Measurements from ENCODE around the gene HRAS. TPM values are rescaled to one million over a fixed set of nuclear protein-coding genes. Genes with fewer than 3 reads are reported as not detected.
A peak's percentile ranks its signal among the peaks of the same experiment; 100 is the strongest.

Gene HRAS
- 76.6 and 88.7 TPM in 2 replicates for total RNA-seq

GRCh38 chr11:535519-536454 is at the start of gene HRAS:
HRAS (minus strand) TSS chr11:535576.
- H3K27me3 Mint-ChIP-seq (ENCODE audit: insufficient read depth), result no peaks in the 10 kb centered on the region
- peak; percentile 97 for DNase-seq (ENCODE audit: low spot score)
- H3K36me3 Mint-ChIP-seq (ENCODE audit: low read depth), result peaks cover 2% of the 10 kb centered on the region
- H3K27ac Mint-ChIP-seq, result peak within 1 kb of the TSS; percentile 89
- H3K9me3 Mint-ChIP-seq, result no peaks in the 10 kb centered on the region
- peak within 1 kb of the TSS; percentile 87 for H3K4me3 Mint-ChIP-seq
- peaks cover 9% of the 10 kb centered on the region for H3K4me1 Mint-ChIP-seq (ENCODE audit: low read depth)
- intact Hi-C loops (cut with micrococcal nuclease), result loop anchor here (1.0 to 5.0 kb wide), 4 partner anchors 33 to 327 kb away; no protein-coding TSS in a partner anchor

DNA sequence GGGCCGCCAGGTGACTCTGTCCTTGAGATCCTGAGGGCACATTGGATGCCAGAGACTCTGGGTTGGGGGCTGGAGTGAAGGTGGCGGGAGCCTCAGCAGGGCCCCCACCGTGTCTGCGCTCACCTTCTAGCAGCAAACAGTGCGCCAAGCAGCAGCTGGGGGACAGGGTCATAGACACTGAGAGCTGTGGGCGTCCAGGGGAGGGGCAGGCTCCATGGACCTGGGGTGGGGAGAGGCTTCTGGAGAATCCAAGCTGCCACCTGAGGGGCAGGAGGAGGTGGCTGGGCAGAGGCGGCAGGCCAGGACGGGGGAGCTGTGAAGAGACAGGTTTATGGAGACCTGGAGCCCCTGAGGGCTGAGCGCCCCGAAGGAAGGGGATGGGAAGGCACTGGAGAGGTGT is 48.9 kb upstream of the HRAS start:
- H3K4me1 Mint-ChIP-seq (ENCODE audit: low read depth), result peaks cover 34% of the 10 kb centered on the region
- intact Hi-C loops (cut with micrococcal nuclease), result no loop called here
- no peak overlapping the region for H3K4me3 Mint-ChIP-seq
- no peaks in the 10 kb centered on the region for H3K9me3 Mint-ChIP-seq
- no peaks in the 10 kb centered on the region for H3K27me3 Mint-ChIP-seq (ENCODE audit: insufficient read depth)
- H3K27ac Mint-ChIP-seq, result no peak overlapping the region
- DNase-seq (ENCODE audit: low spot score), result no peak
- peaks cover 31% of the 10 kb centered on the region for H3K36me3 Mint-ChIP-seq (ENCODE audit: low read depth)

DNA sequence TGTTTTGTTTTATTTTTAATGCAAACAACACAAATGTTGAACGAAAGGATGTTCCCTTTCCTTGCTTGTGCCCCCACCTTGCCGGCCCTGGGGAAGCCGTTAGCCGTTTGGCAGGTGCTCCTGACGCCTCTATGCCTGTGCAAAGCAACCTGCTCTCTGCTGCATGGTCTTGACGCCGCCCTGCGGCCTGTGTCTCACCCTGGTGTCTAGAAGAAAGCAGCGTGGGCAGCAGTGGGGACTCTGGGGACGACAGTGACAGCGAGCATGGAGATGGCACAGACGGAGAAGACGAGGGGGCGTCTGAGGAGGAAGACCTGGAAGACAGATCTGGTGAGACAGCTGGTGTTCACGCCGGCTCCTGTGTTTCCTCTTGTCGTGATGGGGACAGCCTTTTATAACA is 46.4 kb upstream of the HRAS start:
- DNase-seq (ENCODE audit: low spot score), result no peak
- intact Hi-C loops (cut with micrococcal nuclease), result no loop called here
- Mint-ChIP-seq H3K4me1 (ENCODE audit: low read depth) (peaks cover 35% of the 10 kb centered on the region), H3K9me3 (no peaks in the 10 kb centered on the region), H3K27ac (no peak overlapping the region), H3K27me3 (ENCODE audit: insufficient read depth) (no peaks in the 10 kb centered on the region), H3K4me3 (no peak overlapping the region), H3K36me3 (ENCODE audit: low read depth) (peaks cover 23% of the 10 kb centered on the region)

DNA sequence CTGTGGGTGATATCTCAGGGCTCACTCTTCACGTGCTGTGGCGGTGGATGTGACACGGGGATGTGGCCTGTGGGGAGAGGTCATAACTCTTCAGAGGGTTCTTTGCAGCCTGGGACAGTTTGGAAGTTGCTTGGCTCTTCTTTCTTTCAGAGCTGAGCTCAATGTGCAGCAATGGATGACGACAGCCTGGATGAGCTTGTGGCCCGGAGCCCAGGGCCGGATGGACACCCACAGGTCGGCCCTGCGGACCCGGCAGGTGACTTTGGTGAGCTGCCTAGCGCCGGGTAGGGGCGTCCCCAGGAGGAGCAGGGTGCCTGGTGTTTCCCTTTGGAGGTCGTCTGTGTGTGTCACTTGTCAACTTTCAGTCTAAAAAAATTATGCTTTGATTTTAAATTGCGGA is 46.0 kb upstream of the HRAS start:
- Mint-ChIP-seq H3K9me3 (no peaks in the 10 kb centered on the region), H3K36me3 (ENCODE audit: low read depth) (peaks cover 20% of the 10 kb centered on the region), H3K4me1 (ENCODE audit: low read depth) (peaks cover 32% of the 10 kb centered on the region), H3K27me3 (ENCODE audit: insufficient read depth) (no peaks in the 10 kb centered on the region), H3K27ac (peak overlapping the region; percentile 26), H3K4me3 (peak overlapping the region; percentile 48)
- intact Hi-C loops (cut with micrococcal nuclease), result no loop called here
- DNase-seq (ENCODE audit: low spot score), result no peak

- Mint-ChIP-seq H3K9me3 (no peaks in the 10 kb centered on the region), H3K4me1 (ENCODE audit: low read depth) (peaks cover 31% of the 10 kb centered on the region), H3K36me3 (ENCODE audit: low read depth) (peaks cover 16% of the 10 kb centered on the region), H3K4me3 (no peak overlapping the region), H3K27ac (no peak overlapping the region), H3K27me3 (ENCODE audit: insufficient read depth) (peaks cover 3% of the 10 kb centered on the region)
- no peak for DNase-seq (ENCODE audit: low spot score)
- intact Hi-C loops (cut with micrococcal nuclease), result loop anchor here (5.0 kb wide), 2 partner anchors 313 to 373 kb away; partner anchors contain the start of genes BET1L and RIC8A
Observed at GRCh38 chr11:579830-580601, 44.6 kb upstream of the HRAS start.

- Mint-ChIP-seq H3K4me1 (ENCODE audit: low read depth) (peaks cover 43% of the 10 kb centered on the region), H3K36me3 (ENCODE audit: low read depth) (peaks cover 15% of the 10 kb centered on the region), H3K4me3 (peak overlapping the region; percentile 94), H3K27ac (peak overlapping the region; percentile 4), H3K27me3 (ENCODE audit: insufficient read depth) (peaks cover 14% of the 10 kb centered on the region), H3K9me3 (no peaks in the 10 kb centered on the region)
- no peak for DNase-seq (ENCODE audit: low spot score)
- intact Hi-C loops (cut with micrococcal nuclease), result loop anchor here (5.0 kb wide), 2 partner anchors 311 to 371 kb away; partner anchors contain the start of genes BET1L and RIC8A
Observed at GRCh38 chr11:578276-579035, 43.1 kb upstream of the HRAS start.

GRCh38 chr11:577611-577894 is 42.2 kb upstream of the HRAS start:
- no peak for DNase-seq (ENCODE audit: low spot score)
- H3K36me3 Mint-ChIP-seq (ENCODE audit: low read depth), result peaks cover 14% of the 10 kb centered on the region

GRCh38 chr11:576811-577610 is 41.6 kb upstream of the HRAS start:
- intact Hi-C loops (cut with micrococcal nuclease), result loop anchor here (1.0 to 5.0 kb wide), 9 partner anchors 9 to 370 kb away; partner anchors contain the start of genes BET1L, DEAF1, LRRC56 and RIC8A

More at GRCh38 chr11:577611-577894, 42.2 kb upstream of the HRAS start:
- peak overlapping the region; percentile 59 for H3K27ac Mint-ChIP-seq
- peak overlapping the region; percentile 94 for H3K4me3 Mint-ChIP-seq
- peaks cover 15% of the 10 kb centered on the region for H3K27me3 Mint-ChIP-seq (ENCODE audit: insufficient read depth)
- H3K4me1 Mint-ChIP-seq (ENCODE audit: low read depth), result peaks cover 43% of the 10 kb centered on the region
- intact Hi-C loops (cut with micrococcal nuclease), result loop anchor here (5.0 kb wide), 2 partner anchors 310 to 370 kb away; partner anchors contain the start of genes BET1L and RIC8A
- H3K9me3 Mint-ChIP-seq, result no peaks in the 10 kb centered on the region

DNA sequence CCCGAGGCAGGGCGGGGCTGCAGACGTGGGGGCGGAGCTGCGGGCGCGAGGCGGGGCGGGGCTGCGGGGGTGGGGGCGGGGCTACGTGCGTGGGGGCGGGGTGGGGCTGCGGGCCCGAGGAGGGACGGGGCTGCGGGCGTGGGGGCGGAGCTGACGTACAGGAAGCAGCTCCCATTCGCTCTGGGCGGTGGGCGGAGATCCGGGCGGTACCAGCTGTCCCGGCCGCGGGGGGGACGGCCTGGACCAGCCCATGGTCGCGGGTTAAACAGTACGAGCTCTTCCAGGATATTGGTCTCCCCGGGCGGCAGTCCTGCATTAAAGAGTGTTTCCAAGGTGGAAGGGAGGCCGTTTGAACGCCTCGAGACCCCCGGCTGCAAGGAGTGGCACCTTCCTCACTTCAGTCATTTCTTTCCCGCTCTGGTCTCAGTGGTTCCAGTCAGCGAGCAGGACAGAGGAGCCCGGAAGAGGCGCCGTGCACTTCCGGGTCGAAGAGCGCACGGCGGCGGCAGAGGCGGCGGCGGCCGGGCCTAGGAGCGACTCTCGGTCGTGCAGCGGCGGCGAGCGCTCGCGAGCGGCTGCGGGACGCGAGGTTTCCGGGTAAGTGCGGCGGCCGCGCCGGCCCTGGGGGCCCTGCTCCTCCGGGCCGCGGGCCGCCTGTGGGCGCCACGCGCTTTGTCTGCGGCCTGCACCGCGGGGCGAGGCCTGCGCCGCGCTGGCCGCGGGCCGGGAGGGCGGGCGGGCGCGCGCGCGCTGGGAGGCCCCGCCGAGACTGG is 40.8 kb upstream of the HRAS start, which contains the start of gene PHRF1:
PHRF1 (plus strand) TSS at position 475 of the 773 bp plus-strand sequence. CDS start 5,043 bp downstream, outside the sequence.
- peak within 1 kb of the TSS; percentile 94 for H3K4me3 Mint-ChIP-seq
- intact Hi-C loops (cut with micrococcal nuclease), result loop anchor here (1.0 to 5.0 kb wide), 11 partner anchors 8 to 369 kb away; partner anchors contain the start of genes BET1L, DEAF1, LMNTD2 and LRRC56
- peaks cover 41% of the 10 kb centered on the region for H3K4me1 Mint-ChIP-seq (ENCODE audit: low read depth)
- no peaks in the 10 kb centered on the region for H3K9me3 Mint-ChIP-seq
- H3K36me3 Mint-ChIP-seq (ENCODE audit: low read depth), result peaks cover 6% of the 10 kb centered on the region
- peaks cover 15% of the 10 kb centered on the region for H3K27me3 Mint-ChIP-seq (ENCODE audit: insufficient read depth)
- DNase-seq (ENCODE audit: low spot score), result peak; percentile 91
- H3K27ac Mint-ChIP-seq, result peak within 1 kb of the TSS; percentile 100

More at GRCh38 chr11:576811-577610, 41.6 kb upstream of the HRAS start:
- Mint-ChIP-seq H3K27ac (peak overlapping the region; percentile 59), H3K27me3 (ENCODE audit: insufficient read depth) (peaks cover 15% of the 10 kb centered on the region), H3K9me3 (no peaks in the 10 kb centered on the region), H3K4me3 (peak overlapping the region; percentile 94), H3K4me1 (ENCODE audit: low read depth) (peaks cover 43% of the 10 kb centered on the region), H3K36me3 (ENCODE audit: low read depth) (peaks cover 14% of the 10 kb centered on the region)
- DNase-seq (ENCODE audit: low spot score), result no peak

DNA sequence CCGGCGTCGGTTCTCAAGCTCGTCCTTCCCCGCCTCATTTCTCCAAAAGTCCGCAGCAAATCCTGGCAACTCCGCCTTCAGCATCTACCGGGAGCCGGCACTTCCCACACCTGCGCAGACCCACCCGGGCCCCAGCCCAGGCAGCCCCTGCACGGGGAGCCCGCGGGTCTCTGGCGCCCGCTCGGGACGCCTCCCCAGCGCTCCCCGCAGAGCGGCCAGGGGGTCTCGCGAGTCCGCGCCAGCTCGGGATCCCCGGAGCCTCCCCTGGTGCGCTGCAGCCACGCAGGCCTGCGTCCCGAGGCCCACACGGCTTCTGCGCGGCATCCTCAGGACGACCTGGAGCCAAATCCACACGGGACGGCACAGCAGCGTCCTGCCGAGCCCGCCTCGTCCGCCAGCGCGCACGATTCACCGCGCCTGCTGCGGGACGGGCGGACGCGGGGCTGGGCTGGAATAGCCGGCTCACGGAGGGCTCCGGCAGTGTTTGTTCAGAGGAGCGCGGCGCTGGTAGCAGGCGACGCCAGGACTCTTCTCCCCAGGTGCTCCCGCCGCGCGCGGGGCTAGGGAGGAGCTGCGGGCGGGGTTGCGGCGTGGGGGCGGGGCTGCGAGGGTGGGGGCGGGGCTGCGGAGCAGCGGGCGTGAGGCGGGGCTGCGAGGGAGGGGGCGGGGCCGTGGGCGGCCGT is 40.1 kb upstream of the HRAS start:
- Mint-ChIP-seq H3K36me3 (ENCODE audit: low read depth) (peaks cover 4% of the 10 kb centered on the region), H3K4me3 (peak overlapping the region; percentile 83), H3K9me3 (no peaks in the 10 kb centered on the region), H3K27me3 (ENCODE audit: insufficient read depth) (peaks cover 15% of the 10 kb centered on the region), H3K27ac (peak overlapping the region; percentile 26), H3K4me1 (ENCODE audit: low read depth) (peaks cover 38% of the 10 kb centered on the region)
- DNase-seq (ENCODE audit: low spot score), result no peak
- intact Hi-C loops (cut with micrococcal nuclease), result loop anchor here (1.0 to 5.0 kb wide), 4 partner anchors 15 to 368 kb away; partner anchors contain the start of genes BET1L, LMNTD2, RASSF7 and RIC8A

Measured in activated T-helper 1 cell treated with anti-CD3 and anti-CD28 coated beads, Interleukin-12 subunit alpha, Interleukin-12 subunit beta, Interleukin-2, Interleukin-4 antibody, amounts not matched to agents 30 ng/mL and 10 ng/mL and 1 ng/mL, durations not matched to agents 14 hours and 24 hours and 36 hours (primary cell).